BJ (cell line): ENCODE data around the gene FOXP1. TPM values are rescaled to one million over a fixed set of nuclear protein-coding genes. Genes with fewer than 3 reads are reported as not detected.
"Not testable (repeated sequence)": the region's sequence is repeated elsewhere in the genome, so short reads cannot be mapped to it uniquely, and the experiment has no call there.

Experiments
- CTCF ChIA-PET: fragments of 350-600 bp; formaldehyde crosslinking; extraction: SDS; loops from one replicate; lab custom pipeline; 2021; ENCODE audit warnings: antibody characterized with exemption, inconsistent platforms; lab: Yijun Ruan, JAX
- POLR2A ChIA-PET: fragments of 300-600 bp; sonication (Branson Sonifier 250); formaldehyde crosslinking; extraction: SDS; loops from one replicate; lab custom pipeline; 2021; ENCODE audit warnings: antibody characterized with exemption; lab: Charles Lee
- DNase-seq: peaks from one replicate; pipeline ENCODE4 v3.0.0-alpha.2; 2011; ENCODE audit warnings: low read depth
- H3K27me3 ChIP-seq: 2 replicates; pipeline ENCODE4 v1.6.0; 2011; ENCODE audit warnings: low read length; ENCODE audit not compliant: control insufficient read depth, insufficient read depth
- H3K36me3 ChIP-seq: 2 replicates; pipeline ENCODE4 v1.5.1; 2011; ENCODE audit warnings: low read length; ENCODE audit not compliant: control insufficient read depth, insufficient read depth
- H3K4me3 ChIP-seq: 2 replicates; pipeline ENCODE4 v1.5.1; 2011; ENCODE audit warnings: low read depth, mild to moderate bottlenecking, control low read depth, low read length
- CTCF ChIP-seq: IDR thresholded peaks from 2 replicates; pipeline ENCODE4 v1.5.1; 2011; ENCODE audit warnings: low read depth, mild to moderate bottlenecking, control low read depth, inconsistent platforms, low read length, moderate library complexity; ENCODE audit not compliant: insufficient read depth
- polyA plus RNA-seq: library from polyadenylated mRNA; depleted of rRNA; stranded (reverse); fragments of >200 nt; gene quantifications from 2 replicates; pipeline ENCODE4 v1.2.3, GENCODE V29; 2011

The FOXP1 gene
- polyA plus RNA-seq, 1 experiment: 37.0 TPM

DNA sequence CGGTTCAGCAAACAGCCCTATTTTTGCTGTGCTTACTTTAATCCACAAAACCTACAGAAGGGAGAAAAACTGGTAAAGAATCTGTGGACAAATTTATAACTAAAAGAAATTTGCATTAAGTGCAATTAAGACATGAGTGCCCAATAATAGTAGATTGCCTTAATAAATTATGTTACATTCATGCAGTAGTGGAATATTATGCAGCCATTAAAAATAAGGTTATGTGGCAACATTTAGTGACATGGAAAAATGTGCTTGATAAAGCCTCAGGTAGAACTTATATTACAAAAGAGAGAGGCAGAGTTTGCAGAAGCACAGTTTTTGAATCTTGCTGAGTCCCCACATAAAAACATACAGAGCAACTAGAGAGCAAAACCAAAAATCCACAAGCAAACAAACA lies 253.0 kb downstream of the FOXP1 start:
- Histone ChIP-seq H3K4me3 (no peak overlapping the region), H3K27me3 (no peaks in the 10 kb centered on the region), H3K36me3 (no peaks in the 10 kb centered on the region)
- POLR2A ChIA-PET: no interaction called here
- TF ChIP-seq CTCF: no peak
- no peak for DNase-seq
- CTCF ChIA-PET: no interaction called here

DNA sequence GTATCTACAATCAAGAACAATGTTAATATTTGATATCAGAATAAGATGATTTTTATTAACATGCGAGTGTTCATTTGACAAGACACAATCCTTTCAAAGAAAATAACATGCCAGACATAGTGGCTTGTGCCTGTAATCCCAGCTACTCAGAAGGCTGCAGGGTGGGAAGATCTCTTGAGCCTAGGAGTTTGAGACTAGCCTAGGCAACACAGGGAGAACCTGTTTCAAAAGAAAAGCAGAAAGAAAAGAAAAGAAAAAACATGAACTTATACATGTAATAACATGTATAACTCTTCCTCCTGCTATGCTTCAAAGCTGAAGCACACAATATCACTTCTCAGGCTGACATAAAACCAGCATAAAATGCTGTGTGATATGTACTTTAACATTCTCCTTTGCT lies 253.7 kb downstream of the FOXP1 start:
- ChIA-PET POLR2A (no interaction called here), CTCF (no interaction called here)
- no peak for TF ChIP-seq CTCF
- Histone ChIP-seq H3K4me3 (no peak overlapping the region), H3K27me3 (no peaks in the 10 kb centered on the region), H3K36me3 (no peaks in the 10 kb centered on the region)
- no peak for DNase-seq

DNA sequence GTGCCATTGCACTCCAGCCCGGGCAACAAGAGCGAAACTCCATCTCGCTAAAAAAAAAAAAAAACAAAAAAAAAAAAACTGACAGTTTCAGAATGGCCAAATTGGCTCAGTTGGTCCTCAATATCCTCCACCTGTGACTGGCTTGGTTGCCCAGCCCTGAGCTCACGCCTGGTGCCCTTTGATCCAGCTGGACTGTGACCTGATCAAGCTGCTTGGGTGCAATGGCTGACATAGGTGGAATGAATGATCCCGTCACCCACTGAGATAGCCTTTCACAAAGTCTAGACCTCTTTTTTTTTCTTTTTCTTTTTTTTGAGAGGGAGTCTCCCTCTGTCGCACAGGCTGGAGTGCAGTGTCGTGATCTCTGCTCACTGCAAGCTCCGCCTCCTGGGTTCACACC lies 254.6 kb downstream of the FOXP1 start:
- TF ChIP-seq CTCF: no peak

DNA sequence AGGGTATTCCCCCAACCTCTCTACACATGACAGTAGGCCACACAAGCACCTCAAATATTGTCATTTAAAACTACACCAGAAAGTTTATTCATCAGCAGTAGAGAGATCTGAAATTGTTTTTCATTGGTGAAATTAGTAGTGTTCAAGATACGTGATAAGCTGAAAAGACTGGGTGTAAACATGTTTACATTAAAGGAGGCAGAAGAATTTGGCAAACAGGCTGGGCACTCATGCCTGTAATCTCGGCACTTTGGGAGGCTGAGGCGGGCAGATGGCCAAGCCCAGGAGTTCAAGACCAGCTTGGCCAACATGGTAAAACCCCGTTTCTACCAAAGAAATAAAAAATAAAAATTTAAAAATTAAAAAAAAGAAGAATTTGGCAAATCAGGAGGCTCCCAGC lies 255.6 kb downstream of the FOXP1 start:
- POLR2A ChIA-PET: no interaction called here
- CTCF ChIA-PET: no interaction called here
- TF ChIP-seq CTCF: no peak
- Histone ChIP-seq H3K36me3 (no peaks in the 10 kb centered on the region), H3K4me3 (no peak overlapping the region), H3K27me3 (no peaks in the 10 kb centered on the region)
- DNase-seq: no peak

More for the DNA sequence above, 254.6 kb downstream of the FOXP1 start:
- Histone ChIP-seq H3K27me3 (no peaks in the 10 kb centered on the region), H3K36me3 (no peaks in the 10 kb centered on the region), H3K4me3 (no peak overlapping the region)
- CTCF ChIA-PET: interaction anchor here (0.7 kb wide), 1 partner anchor 17 kb away, joined by 3 read pairs; no protein-coding TSS in a partner anchor
- POLR2A ChIA-PET: no interaction called here
- no peak for DNase-seq

- POLR2A ChIA-PET: no interaction called here
- CTCF ChIA-PET: no interaction called here
These were observed 257.8 kb downstream of the FOXP1 start for GRCh38 chr3:71325715-71326114.

DNA sequence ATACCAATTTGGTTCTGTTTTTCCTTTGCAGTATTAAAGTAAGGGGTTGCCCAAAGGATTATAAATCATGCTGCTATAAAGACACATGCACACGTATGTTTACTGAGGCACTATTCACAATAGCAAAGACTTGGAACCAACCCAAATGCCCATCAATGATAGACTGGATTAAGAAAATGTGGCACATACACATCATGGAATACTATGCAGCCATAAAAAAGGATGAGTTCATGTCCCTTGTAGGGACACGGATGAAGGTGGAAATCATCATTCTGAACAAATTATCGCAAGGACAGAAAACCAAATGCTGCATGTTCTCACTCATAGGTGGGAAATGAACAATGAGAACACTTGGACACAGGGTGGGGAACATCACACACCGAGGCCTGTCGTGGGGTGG lies 259.3 kb downstream of the FOXP1 start:
- H3K27me3 ChIP-seq, H3K4me3 ChIP-seq, DNase-seq, POLR2A ChIA-PET, CTCF ChIA-PET, H3K36me3 ChIP-seq: not testable (repeated sequence)

More at GRCh38 chr3:71325715-71326114, 257.8 kb downstream of the FOXP1 start:
- H3K4me3 ChIP-seq: no peak overlapping the region
- TF ChIP-seq CTCF: no peak
- DNase-seq: no peak
- no peaks in the 10 kb centered on the region for H3K27me3 ChIP-seq
- H3K36me3 ChIP-seq: no peaks in the 10 kb centered on the region
